K562 (cell line): ENCODE measurements around the gene SLC26A6. TPM values are rescaled to one million over a fixed set of nuclear protein-coding genes. Genes with fewer than 3 reads are reported as not detected.

ENCODE experiments used
- ARHGAP35 ChIP-seq: fragments of 450-650 bp; IDR thresholded peaks from 2 replicates; pipeline ENCODE4 v1.6.1; 2018; ENCODE audit not compliant: partially characterized antibody
- CREM ChIP-seq: IDR thresholded peaks from 2 replicates; pipeline ENCODE4 v1.6.1; 2014; ENCODE audit warnings: antibody characterized with exemption, low read depth
- CTBP1 ChIP-seq: fragments of 450-650 bp; IDR thresholded peaks from 2 replicates; pipeline ENCODE4 v1.6.1; 2016; ENCODE audit warnings: borderline replicate concordance
- KAT2B ChIP-seq: IDR thresholded peaks from one replicate; pipeline ENCODE4 v1.6.1; 2012; ENCODE audit warnings: low read depth, mild to moderate bottlenecking, control low read depth, inconsistent platforms, low read length, moderate library complexity
- KDM4B ChIP-seq, 2 experiments: fragments of 450-650 bp in 1 of 2; sonication (generic) in 1 of 2; IDR thresholded peaks; 2 replicates each; pipeline ENCODE4 v1.6.1; 2016 to 2017; ENCODE audit warnings: borderline replicate concordance in 2 of 2, antibody characterized with exemption in 1 of 2, low read depth in 1 of 2, mild to moderate bottlenecking in 1 of 2
- MTA2 ChIP-seq: fragments of 450-650 bp; IDR thresholded peaks from 2 replicates; pipeline ENCODE4 v1.6.1; 2016; ENCODE audit warnings: low read depth
- PPARD ChIP-seq: fragments of 250-450 bp; sonication (Bioruptor Pico); IDR thresholded peaks from 2 replicates; pipeline ENCODE4 v1.8.0; 2022; ENCODE audit warnings: inconsistent platforms, mild to moderate bottlenecking, moderate library complexity
- RAD21 ChIP-seq, 2 experiments: fragments of 250-450 bp in 1 of 2; fragments of 450-650 bp in 1 of 2; sonication (Bioruptor Pico) in 1 of 2; formaldehyde crosslinking in 1 of 2; IDR thresholded peaks in 1 of 2; conservative IDR thresholded peaks in 1 of 2; 2 replicates each; pipeline versions ENCODE4 v1.4.0 to v1.8.0; 2020 to 2022; ENCODE audit warnings: mild to moderate bottlenecking in 2 of 2, moderate library complexity in 1 of 2
- SREBF1 ChIP-seq: fragments of 150-350 bp; IDR thresholded peaks from 2 replicates; pipeline ENCODE4 v1.6.1; 2014; ENCODE audit warnings: antibody characterized with exemption, low read depth, low read length, borderline replicate concordance
- TAF9B ChIP-seq: fragments of 450-650 bp; IDR thresholded peaks from 2 replicates; pipeline ENCODE4 v1.6.1; 2018; ENCODE audit warnings: mild to moderate bottlenecking; ENCODE audit not compliant: partially characterized antibody
- XRCC5 ChIP-seq: fragments of 200-400 bp; formaldehyde crosslinking; IDR thresholded peaks from 2 replicates; pipeline ENCODE4 v1.6.1; 2017; ENCODE audit warnings: low read depth, mild to moderate bottlenecking, low read length
- ZNF551 ChIP-seq: fragments of 250-450 bp; sonication (Bioruptor Pico); IDR thresholded peaks from 2 replicates; pipeline ENCODE4 v1.5.0; 2021; ENCODE audit warnings: mild to moderate bottlenecking, moderate library complexity
- polyA plus RNA-seq, 8 experiments: library from polyadenylated mRNA; depleted of rRNA in 4 of 8; stranded (reverse) in 5 of 8; unstranded in 3 of 8; fragments of >200 nt; fragmentation: Nextera tagmentation in 2 of 8; fragmentation: Illumina TruSeq in 1 of 8; extraction: Ambion mirVana in 2 of 8; extraction: Trizol in 1 of 8; gene quantifications; 2 replicates each; pipeline versions ENCODE4 v1.2.1 to v1.2.3, GENCODE V29; 2011 to 2014; ENCODE audit warnings: inconsistent platforms in 1 of 8, missing spikeins in 1 of 8
- total RNA-seq, 7 experiments: library from RNA; depleted of rRNA in 6 of 7; stranded (reverse); fragments of >200 nt in 6 of 7; fragmentation: Illumina TruSeq in 2 of 7; extraction: Trizol in 2 of 7; gene quantifications; 2 replicates each; pipeline versions ENCODE4 v1.2.1 to v1.2.3, GENCODE V29; 2011 to 2021; ENCODE audit warnings: low replicate concordance in 1 of 7
- TF ChIP-seq, protein P1 (sequence below): fragments of 450-650 bp; IDR thresholded peaks from 2 replicates; pipeline ENCODE4 v1.6.1; 2016; ENCODE audit warnings: mild to moderate bottlenecking, moderate library complexity
- TF ChIP-seq, protein P2 (sequence below): fragments of 250-450 bp; sonication (Bioruptor Pico); IDR thresholded peaks from 2 replicates; pipeline ENCODE4 v1.8.0; 2021; ENCODE audit warnings: mild to moderate bottlenecking, moderate library complexity

Gene SLC26A6
- total and polyA plus RNA-seq, 9 of the 15 experiments (the other 6 are each of a cell fraction or from before 2014, with no cell fraction given): 2.1 to 27.2 (median 14.8) TPM

DNA sequence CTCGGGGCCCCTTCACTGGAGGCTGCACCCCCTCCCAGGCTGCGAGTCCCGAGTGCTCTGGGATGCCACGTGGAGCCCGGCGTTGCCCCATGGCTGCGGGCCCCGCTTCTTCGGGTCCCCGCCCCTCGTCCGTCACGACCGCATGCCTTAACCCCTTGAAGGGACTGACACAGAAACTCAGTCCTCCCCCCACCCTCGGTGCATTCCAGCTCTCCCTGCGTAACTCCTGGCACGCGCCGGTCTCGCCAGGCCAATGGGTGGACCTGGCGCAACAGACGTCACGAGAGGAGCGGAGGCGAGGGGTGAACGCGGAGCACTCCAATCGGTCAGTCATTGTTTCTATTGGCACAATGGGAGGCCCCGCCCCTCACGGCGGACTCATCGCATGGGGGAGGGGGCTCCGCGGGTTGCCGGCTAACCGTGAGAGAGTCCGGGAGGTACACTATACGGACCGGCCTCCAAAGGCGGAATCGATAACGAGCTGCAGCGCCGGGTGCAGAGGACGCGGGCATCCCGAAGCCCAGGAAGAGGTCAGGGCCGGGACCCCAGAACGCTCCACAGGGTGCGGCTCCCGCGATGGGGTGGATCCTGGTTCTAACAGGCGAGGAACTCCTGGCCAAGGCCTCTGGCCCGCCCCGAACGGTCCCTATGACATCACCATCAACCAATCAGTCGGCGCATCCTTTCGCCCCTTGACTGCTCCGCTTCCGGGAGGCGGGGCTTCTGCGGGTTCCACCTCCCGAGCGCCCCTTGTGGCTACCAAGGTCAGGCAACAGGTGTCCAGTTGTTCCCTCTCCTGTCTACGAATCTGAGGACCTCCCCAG lies 28.4 kb upstream of the SLC26A6 start (continued):
- TF ChIP-seq CTBP1 (peak; percentile 64; the same call in 1 of the 2 replicates), KDM4B (IDR thresholded peaks at IDR 0.05; ENCODE audit: borderline replicate concordance in 2 of 2, low read depth in 1 of 2) (no peak), KAT2B (no peak), MTA2 (no peak), SREBF1 (no peak), XRCC5 (peak; percentile 73; the same call in 1 of the 2 replicates), TAF9B (no peak), ZNF551 (no peak), PPARD (CRISPR knock-in tag) (no peak), RAD21 (CRISPR knock-in tag; conservative IDR thresholded peaks at IDR 0.05 in 1 of 2, IDR thresholded peaks at IDR 0.05 in 1 of 2) (no peak), CREM (peak; percentile 87), ARHGAP35 (no peak)
- TF ChIP-seq, protein P1, sequence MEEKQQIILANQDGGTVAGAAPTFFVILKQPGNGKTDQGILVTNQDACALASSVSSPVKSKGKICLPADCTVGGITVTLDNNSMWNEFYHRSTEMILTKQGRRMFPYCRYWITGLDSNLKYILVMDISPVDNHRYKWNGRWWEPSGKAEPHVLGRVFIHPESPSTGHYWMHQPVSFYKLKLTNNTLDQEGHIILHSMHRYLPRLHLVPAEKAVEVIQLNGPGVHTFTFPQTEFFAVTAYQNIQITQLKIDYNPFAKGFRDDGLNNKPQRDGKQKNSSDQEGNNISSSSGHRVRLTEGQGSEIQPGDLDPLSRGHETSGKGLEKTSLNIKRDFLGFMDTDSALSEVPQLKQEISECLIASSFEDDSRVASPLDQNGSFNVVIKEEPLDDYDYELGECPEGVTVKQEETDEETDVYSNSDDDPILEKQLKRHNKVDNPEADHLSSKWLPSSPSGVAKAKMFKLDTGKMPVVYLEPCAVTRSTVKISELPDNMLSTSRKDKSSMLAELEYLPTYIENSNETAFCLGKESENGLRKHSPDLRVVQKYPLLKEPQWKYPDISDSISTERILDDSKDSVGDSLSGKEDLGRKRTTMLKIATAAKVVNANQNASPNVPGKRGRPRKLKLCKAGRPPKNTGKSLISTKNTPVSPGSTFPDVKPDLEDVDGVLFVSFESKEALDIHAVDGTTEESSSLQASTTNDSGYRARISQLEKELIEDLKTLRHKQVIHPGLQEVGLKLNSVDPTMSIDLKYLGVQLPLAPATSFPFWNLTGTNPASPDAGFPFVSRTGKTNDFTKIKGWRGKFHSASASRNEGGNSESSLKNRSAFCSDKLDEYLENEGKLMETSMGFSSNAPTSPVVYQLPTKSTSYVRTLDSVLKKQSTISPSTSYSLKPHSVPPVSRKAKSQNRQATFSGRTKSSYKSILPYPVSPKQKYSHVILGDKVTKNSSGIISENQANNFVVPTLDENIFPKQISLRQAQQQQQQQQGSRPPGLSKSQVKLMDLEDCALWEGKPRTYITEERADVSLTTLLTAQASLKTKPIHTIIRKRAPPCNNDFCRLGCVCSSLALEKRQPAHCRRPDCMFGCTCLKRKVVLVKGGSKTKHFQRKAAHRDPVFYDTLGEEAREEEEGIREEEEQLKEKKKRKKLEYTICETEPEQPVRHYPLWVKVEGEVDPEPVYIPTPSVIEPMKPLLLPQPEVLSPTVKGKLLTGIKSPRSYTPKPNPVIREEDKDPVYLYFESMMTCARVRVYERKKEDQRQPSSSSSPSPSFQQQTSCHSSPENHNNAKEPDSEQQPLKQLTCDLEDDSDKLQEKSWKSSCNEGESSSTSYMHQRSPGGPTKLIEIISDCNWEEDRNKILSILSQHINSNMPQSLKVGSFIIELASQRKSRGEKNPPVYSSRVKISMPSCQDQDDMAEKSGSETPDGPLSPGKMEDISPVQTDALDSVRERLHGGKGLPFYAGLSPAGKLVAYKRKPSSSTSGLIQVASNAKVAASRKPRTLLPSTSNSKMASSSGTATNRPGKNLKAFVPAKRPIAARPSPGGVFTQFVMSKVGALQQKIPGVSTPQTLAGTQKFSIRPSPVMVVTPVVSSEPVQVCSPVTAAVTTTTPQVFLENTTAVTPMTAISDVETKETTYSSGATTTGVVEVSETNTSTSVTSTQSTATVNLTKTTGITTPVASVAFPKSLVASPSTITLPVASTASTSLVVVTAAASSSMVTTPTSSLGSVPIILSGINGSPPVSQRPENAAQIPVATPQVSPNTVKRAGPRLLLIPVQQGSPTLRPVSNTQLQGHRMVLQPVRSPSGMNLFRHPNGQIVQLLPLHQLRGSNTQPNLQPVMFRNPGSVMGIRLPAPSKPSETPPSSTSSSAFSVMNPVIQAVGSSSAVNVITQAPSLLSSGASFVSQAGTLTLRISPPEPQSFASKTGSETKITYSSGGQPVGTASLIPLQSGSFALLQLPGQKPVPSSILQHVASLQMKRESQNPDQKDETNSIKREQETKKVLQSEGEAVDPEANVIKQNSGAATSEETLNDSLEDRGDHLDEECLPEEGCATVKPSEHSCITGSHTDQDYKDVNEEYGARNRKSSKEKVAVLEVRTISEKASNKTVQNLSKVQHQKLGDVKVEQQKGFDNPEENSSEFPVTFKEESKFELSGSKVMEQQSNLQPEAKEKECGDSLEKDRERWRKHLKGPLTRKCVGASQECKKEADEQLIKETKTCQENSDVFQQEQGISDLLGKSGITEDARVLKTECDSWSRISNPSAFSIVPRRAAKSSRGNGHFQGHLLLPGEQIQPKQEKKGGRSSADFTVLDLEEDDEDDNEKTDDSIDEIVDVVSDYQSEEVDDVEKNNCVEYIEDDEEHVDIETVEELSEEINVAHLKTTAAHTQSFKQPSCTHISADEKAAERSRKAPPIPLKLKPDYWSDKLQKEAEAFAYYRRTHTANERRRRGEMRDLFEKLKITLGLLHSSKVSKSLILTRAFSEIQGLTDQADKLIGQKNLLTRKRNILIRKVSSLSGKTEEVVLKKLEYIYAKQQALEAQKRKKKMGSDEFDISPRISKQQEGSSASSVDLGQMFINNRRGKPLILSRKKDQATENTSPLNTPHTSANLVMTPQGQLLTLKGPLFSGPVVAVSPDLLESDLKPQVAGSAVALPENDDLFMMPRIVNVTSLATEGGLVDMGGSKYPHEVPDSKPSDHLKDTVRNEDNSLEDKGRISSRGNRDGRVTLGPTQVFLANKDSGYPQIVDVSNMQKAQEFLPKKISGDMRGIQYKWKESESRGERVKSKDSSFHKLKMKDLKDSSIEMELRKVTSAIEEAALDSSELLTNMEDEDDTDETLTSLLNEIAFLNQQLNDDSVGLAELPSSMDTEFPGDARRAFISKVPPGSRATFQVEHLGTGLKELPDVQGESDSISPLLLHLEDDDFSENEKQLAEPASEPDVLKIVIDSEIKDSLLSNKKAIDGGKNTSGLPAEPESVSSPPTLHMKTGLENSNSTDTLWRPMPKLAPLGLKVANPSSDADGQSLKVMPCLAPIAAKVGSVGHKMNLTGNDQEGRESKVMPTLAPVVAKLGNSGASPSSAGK: peak; percentile 96
- TF ChIP-seq, protein P2, sequence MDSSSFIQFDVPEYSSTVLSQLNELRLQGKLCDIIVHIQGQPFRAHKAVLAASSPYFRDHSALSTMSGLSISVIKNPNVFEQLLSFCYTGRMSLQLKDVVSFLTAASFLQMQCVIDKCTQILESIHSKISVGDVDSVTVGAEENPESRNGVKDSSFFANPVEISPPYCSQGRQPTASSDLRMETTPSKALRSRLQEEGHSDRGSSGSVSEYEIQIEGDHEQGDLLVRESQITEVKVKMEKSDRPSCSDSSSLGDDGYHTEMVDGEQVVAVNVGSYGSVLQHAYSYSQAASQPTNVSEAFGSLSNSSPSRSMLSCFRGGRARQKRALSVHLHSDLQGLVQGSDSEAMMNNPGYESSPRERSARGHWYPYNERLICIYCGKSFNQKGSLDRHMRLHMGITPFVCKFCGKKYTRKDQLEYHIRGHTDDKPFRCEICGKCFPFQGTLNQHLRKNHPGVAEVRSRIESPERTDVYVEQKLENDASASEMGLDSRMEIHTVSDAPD (CRISPR knock-in tag): no peak
